Measurements from ENCODE around the gene OR10A4.
"Not testable (repeated sequence)": the region's sequence is repeated elsewhere in the genome, so short reads cannot be mapped to it uniquely, and the experiment has no call there.

The OR10A4 gene

GRCh38 chr11:6900327-6900999 is 24.0 kb downstream of the OR10A4 start:
- no peak for DNase-seq

GRCh38 chr11:6904804-6905203 is 28.4 kb downstream of the OR10A4 start:
- not testable (repeated sequence) for DNase-seq

- no peak for DNase-seq
These were observed 35.0 kb downstream of the OR10A4 start for GRCh38 chr11:6911378-6911777.

GRCh38 chr11:6911948-6912347 is 35.5 kb downstream of the OR10A4 start:
- DNase-seq, result no peak

- DNase-seq, result no peak
These were observed 43.3 kb downstream of the OR10A4 start for GRCh38 chr11:6919698-6920097.

GRCh38 chr11:6920702-6921101 is 44.3 kb downstream of the OR10A4 start, which contains the start of gene OR2D3:
Gene OR2D3, plus strand, starts transcription at chr11:6921002. Its CDS starts 0 bp downstream, at chr11:6921002.
- no peak for DNase-seq

GRCh38 chr11:6925007-6925577 is 48.7 kb downstream of the OR10A4 start:
- no peak for DNase-seq

- DNase-seq, result no peak
These were observed 49.3 kb downstream of the OR10A4 start for GRCh38 chr11:6925636-6926207.

- peak; percentile 55 for DNase-seq
These were observed 50.0 kb downstream of the OR10A4 start, which contains the start of gene ZNF215 for GRCh38 chr11:6926208-6927029. Gene ZNF215, plus strand, starts transcription at chr11:6926426. Its CDS starts 5,847 bp downstream, at chr11:6932273.

GRCh38 chr11:6927030-6927617 is 50.7 kb downstream of the OR10A4 start:
- peak; percentile 2 for DNase-seq

All from CD4-positive, alpha-beta T cell treated with Interferon gamma for 1 hour (primary cell).